Thoracic aorta (tissue), 2 donors: ENCODE data around the gene RBFOX2. TPM values are rescaled to one million over a fixed set of nuclear protein-coding genes. Genes with fewer than 3 reads are reported as not detected.

Experiments used
- ATAC-seq: fragments of 150-250 bp; one replicate; pipeline ENCODE4 v1.8.0; 2017; ENCODE audit warnings: low read depth; ENCODE audit not compliant: insufficient number of reproducible peaks, low FRiP score
- DNase-seq: peaks from one replicate; pipeline ENCODE4 v3.0.0-alpha.2; 2020; ENCODE audit warnings: low spot score
- H3K27ac ChIP-seq, 2 donors: fragments of 200-600 bp; sonication (generic); 1 replicate in 1 of 2; 2 replicates in 1 of 2; pipeline ENCODE4 v1.5.1; 2016; ENCODE audit warnings: mild to moderate bottlenecking in 2 of 2, moderate library complexity in 2 of 2
- H3K27me3 ChIP-seq: fragments of 200-600 bp; sonication (generic); replicated peaks from 2 replicates; pipeline ENCODE4 v1.6.0; 2016; ENCODE audit warnings: mild to moderate bottlenecking; ENCODE audit not compliant: insufficient read depth
- H3K36me3 ChIP-seq: fragments of 200-600 bp; sonication (generic); one replicate; pipeline ENCODE4 v1.5.1; 2016
- H3K4me1 ChIP-seq, 2 donors: fragments of 200-600 bp; sonication (generic); 1 replicate in 1 of 2; 2 replicates in 1 of 2; pipeline versions ENCODE4 v1.5.1 to v1.6.0; 2016; ENCODE audit warnings: low read depth in 2 of 2, mild to moderate bottlenecking in 1 of 2; ENCODE audit not compliant: control insufficient read depth in 1 of 2
- H3K4me3 ChIP-seq: fragments of 200-600 bp; sonication (generic); 2 replicates; pipeline ENCODE4 v1.5.1; 2016; ENCODE audit warnings: mild to moderate bottlenecking
- H3K9me3 ChIP-seq: fragments of 200-600 bp; sonication (generic); 2 replicates; pipeline ENCODE4 v1.5.1; 2016
- CTCF ChIP-seq: fragments of 200-600 bp; sonication (generic); IDR thresholded peaks from one replicate; pipeline ENCODE4 v1.5.1; 2019; ENCODE audit warnings: antibody characterized with exemption
- total RNA-seq, 2 donors: library from RNA; depleted of rRNA; stranded (reverse); fragments of >200 nt; gene quantifications; one replicate each; pipeline versions ENCODE4 v1.1.0 to v1.2.3, GENCODE V29; 2016

The RBFOX2 gene
- total RNA-seq, 2 donors from 2014 or later, result 117 to 143 TPM

- Histone ChIP-seq H3K36me3 (no peaks in the 10 kb centered on the region), H3K4me1 (peaks cover 9 to 58% of the 10 kb centered on the region in 2 donors), H3K27ac (no peak overlapping the region), H3K4me3 (no peak overlapping the region), H3K9me3 (no peaks in the 10 kb centered on the region), H3K27me3 (no peaks in the 10 kb centered on the region)
- no peak for ATAC-seq
- no peak for DNase-seq
- no peak for TF ChIP-seq CTCF
Observed at GRCh38 chr22:36012332-36012731, 16.3 kb downstream of the RBFOX2 start.

DNA sequence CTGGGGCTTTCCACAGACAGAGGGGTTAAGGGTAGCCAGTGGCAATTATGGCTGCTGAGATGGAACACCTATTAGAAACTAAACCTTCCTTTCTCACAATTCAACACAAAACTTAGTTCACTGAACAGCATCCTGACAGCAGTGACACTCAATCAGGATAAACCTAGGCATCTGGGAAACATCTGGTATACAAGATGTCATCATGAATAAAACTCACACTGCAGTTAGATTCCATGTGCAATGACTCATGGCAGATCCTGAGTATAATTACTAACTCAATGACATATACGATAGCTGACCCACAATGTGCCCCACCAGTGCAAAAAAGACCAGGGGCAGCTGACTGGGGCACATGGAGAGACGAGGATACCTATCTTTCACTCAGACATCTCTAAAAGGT is 17.7 kb downstream of the RBFOX2 start:
- no peak for TF ChIP-seq CTCF
- Histone ChIP-seq H3K4me1 (peaks cover 3 to 54% of the 10 kb centered on the region in 2 donors), H3K27ac (no peak overlapping the region)

DNA sequence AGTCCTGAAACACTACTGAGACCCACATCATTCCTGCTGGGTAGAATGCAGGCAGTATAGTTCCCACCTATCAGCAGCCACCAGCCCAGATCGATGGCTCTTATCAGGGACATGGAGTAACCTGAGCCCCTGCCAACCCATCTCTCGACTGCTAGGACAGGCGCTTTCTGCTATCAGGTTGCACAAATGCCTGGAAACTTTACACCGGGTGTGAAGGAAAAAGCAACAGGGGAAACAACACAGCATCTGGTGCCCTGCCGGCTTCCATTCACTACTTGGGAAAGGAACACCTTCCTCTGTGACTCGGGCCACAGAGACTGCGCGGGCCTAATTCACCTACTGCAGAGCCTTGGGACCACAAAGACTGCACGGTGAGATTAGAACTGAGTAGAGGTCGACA is 18.5 kb downstream of the RBFOX2 start:
- H3K36me3 ChIP-seq, result no peaks in the 10 kb centered on the region
- no peak overlapping the region for H3K27ac ChIP-seq
- ATAC-seq (no peak), DNase-seq (no peak)
- H3K4me3 ChIP-seq, result no peak overlapping the region
- no peak for TF ChIP-seq CTCF
- H3K4me1 ChIP-seq, result peaks cover 3 to 54% of the 10 kb centered on the region in 2 donors
- no peaks in the 10 kb centered on the region for H3K9me3 ChIP-seq
- H3K27me3 ChIP-seq, result no peaks in the 10 kb centered on the region

More for the DNA sequence above, 17.7 kb downstream of the RBFOX2 start:
- ATAC-seq (no peak), DNase-seq (no peak)
- Histone ChIP-seq H3K36me3 (no peaks in the 10 kb centered on the region), H3K4me3 (no peak overlapping the region), H3K27me3 (no peaks in the 10 kb centered on the region), H3K9me3 (no peaks in the 10 kb centered on the region)

- DNase-seq (no peak), ATAC-seq (no peak)
- no peak for TF ChIP-seq CTCF
- Histone ChIP-seq H3K4me3 (no peak overlapping the region), H3K36me3 (no peaks in the 10 kb centered on the region), H3K4me1 (peaks cover 0 to 44% of the 10 kb centered on the region in 2 donors), H3K27ac (no peak overlapping the region), H3K27me3 (no peaks in the 10 kb centered on the region), H3K9me3 (no peaks in the 10 kb centered on the region)
Observed at GRCh38 chr22:36009085-36009484, 19.5 kb downstream of the RBFOX2 start.

GRCh38 chr22:36008565-36008964 is 20.1 kb downstream of the RBFOX2 start:
- peaks cover 0 to 44% of the 10 kb centered on the region in 2 donors for H3K4me1 ChIP-seq
- no peaks in the 10 kb centered on the region for H3K36me3 ChIP-seq
- ATAC-seq (no peak), DNase-seq (no peak)
- H3K27ac ChIP-seq, result no peak overlapping the region
- no peak overlapping the region for H3K4me3 ChIP-seq
- TF ChIP-seq CTCF, result no peak
- H3K9me3 ChIP-seq, result no peaks in the 10 kb centered on the region
- H3K27me3 ChIP-seq, result no peaks in the 10 kb centered on the region
